HG03045 (cell line): ENCODE data around the gene ITGA2.
"Not testable (repeated sequence)": the region's sequence is repeated elsewhere in the genome, so short reads cannot be mapped to it uniquely, and the experiment has no call there.

Experiments
- ATAC-seq: cut with Tn5 transposase; IDR thresholded peaks from one replicate; pipeline ENCODE4 v1.9.1; 2021; ENCODE audit warnings: mild to moderate bottlenecking, moderate library complexity; ENCODE audit not compliant: unreplicated experiment

The ITGA2 gene

DNA sequence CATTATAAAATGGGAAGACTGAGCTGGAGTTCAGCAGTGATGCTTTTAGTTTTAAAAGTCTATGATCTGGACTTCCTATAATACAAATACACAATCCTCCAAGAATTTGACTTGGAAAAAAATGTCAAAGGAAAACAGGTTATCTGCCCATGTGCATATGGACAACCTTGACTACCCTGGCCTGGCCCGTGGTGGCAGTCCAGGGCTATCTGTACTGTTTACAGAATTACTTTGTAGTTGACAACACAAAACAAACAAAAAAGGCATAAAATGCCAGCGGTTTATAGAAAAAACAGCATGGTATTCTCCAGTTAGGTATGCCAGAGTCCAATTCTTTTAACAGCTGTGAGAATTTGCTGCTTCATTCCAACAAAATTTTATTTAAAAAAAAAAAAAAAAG is 103.1 kb downstream of the ITGA2 start:
- no peak for ATAC-seq

DNA sequence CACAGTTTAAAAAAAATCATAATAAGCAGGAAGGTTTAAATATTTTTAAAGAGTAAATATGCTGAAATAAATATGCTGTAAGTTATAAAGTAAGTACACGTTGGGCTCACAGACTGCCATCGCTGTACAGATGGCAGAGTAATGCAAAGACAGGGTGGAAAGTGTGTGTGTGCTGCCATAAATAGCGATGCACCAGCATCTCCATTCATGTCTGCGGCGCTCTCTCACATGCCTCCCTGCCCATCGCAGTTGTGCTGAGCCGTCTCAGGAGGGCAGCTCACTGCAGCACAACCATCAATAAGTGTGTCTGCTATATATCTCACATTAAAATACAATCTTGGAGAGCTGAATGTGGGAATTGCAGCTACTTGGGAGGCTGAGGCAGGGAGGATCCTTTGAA is 106.1 kb downstream of the ITGA2 start:
- no peak for ATAC-seq

DNA sequence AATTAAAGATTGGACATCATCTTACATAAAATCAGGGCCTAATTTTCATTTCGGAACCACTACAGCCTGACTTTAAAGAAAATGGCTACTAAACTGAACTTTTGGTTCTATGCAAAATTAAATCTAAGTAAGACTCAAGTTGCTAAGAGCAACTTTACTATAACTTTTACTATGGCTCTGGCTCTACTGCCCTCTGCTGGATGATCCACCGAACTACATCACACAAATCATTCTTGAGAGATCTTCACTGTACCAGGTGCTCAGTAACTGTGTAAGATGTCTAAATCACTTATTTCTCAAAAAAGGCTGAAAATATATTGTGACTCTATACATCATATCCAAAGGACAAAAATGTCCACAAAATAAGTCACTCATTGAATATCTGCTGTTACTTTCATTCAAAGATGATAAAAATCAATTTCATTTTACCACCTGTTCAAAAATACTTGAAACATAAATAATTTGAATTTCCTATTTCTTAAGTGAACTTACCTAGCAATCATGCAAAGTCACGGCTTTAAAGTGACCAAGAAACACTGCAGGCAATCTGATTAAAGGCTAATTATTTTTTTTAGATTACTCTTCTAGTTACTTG is 106.9 kb downstream of the ITGA2 start:
- peak; percentile 64 for ATAC-seq

DNA sequence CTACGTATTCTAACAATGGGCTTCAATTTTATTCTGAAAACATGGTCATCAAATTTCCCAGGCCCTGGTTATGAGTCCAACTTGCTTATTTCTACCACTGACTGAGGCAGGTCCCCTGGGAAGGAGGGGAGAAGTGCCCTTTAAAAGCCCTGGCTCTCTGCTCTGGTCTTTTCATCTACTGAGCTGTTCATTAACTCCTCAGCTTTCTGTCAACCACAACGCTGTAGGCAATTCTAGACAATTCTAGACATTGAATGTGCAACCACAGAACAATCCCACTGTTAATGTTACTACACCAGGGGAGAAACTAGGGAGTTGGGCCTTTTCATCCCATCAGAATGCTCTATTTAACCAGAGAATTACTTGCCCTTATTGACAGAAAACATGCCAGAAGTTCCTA is 110.4 kb downstream of the ITGA2 start:
- no peak for ATAC-seq

DNA sequence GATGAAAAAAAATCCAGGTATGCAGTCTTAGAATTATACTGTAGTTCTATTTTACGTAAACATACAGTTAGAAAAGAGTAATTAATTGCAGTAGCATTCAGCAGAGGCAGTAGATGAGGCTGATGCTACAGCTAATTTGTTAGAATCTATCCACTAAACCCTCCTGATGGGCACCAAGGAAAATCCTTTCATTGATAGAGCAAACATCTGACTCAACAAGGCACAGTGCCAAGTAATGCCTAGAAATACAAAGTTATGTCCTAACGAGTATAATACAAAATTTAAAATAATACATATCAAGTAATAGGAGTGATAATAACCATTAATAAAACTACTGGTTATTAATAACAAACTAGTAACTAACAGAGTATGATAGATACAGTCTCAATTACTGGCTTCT is 111.5 kb downstream of the ITGA2 start:
- ATAC-seq = no peak

DNA sequence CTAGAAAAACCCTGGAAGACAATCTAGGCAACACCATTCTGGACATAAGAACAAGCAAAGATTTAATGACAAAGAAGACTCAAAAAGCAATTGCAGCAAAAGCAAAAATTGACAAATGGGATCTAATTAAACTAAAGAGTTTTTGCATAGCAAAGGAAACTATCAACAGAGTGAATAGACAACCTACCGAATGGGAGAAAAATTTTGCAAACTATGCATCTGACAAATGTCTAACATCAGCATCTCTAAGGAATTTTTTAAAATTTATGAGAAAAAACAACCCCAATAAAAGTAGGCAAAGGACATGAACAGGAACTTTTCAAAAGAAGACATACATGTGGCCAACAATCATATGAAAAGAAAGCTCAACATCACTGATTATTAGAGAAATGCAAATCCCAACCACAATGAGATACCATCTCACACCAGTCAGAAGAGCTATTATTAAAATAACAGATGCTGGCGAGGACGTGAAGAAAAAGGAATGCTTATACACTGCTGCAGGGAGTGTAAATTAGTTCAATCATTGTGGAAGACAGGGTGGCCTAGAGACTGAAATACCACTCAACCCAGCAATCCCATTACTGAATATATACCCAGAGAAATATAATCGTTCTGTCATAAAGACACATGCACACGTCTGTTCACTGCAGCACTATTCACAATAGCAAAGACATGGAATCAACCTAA is 116.6 kb downstream of the ITGA2 start:
- ATAC-seq = no peak

DNA sequence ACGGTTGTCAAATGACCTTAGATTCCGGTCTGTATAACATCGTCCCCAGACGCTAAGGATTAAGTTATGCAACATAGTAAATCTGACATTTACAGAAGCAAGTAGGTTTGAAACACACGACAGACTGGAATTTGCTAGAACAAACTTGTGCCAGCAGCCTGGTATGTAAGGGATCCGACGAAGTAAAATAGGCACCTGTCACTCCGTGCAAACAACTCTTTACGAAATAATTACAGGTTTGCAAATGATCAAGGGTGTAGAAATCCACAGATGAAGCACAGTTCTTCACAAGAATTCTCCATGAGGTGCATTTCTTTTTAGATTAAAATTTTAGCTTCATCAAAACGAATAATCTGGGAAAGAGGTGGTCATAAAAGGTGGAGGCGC is 119.9 kb downstream of the ITGA2 start:
- ATAC-seq = peak; percentile 11

DNA sequence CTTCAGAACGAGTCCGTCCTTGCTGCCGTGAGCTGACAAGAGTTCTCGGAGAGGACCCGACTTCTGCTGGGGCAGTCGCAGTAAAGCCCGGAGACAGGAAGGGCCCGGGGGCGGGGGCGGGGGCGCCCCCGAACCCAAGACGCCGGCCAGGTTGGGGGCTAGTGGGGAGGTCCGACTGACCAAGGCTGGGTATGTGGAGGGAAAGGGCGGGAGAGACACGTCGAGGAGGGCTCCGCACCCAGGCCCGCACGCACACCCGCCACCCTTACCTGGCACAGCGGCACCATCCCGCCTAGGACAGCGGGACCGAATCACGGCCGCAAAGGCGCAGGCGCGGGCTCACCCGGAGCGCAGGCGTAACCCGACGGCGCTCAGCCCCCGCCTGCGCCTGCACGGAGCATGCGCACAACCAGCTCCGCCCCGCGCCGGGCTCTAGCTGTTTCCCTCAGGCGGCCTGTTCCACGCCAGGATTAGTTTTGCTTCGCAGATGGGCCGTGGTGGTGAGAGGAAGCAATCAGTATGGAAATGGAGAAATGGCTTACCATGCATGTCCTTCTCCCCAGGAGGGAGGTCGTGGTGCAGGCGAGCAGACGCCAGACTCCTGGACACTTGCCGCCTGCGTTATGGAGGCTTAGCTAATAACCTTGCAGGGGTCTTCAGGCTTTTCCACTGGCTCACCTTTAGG is 120.4 kb downstream of the ITGA2 start, which contains the start of gene MOCS2:
Gene MOCS2, minus strand, starts transcription at position 315 of the 685 bp plus-strand sequence. CDS start 2,583 bp downstream, outside the sequence.
- ATAC-seq = peak; percentile 98

DNA sequence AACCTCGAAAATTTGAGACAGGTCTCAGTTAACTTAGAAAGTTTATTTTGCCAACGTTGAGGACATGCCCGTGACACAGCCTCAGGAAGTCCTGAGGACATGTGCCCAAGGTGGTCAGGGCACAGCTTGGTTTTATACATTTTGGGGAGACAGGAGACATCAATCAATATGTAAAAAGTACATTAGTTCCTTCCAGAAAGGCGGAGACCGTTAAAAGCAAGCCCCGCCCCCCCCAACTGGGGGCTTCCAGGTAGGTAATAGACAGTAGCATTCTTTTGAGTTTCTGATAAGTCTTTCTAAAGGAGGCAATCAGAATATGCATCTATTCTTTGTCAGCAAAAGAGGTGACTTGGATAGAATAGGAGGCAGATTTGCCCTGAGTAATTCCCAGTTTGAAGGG is 121.0 kb downstream of the ITGA2 start:
- ATAC-seq = peak; percentile 8

DNA sequence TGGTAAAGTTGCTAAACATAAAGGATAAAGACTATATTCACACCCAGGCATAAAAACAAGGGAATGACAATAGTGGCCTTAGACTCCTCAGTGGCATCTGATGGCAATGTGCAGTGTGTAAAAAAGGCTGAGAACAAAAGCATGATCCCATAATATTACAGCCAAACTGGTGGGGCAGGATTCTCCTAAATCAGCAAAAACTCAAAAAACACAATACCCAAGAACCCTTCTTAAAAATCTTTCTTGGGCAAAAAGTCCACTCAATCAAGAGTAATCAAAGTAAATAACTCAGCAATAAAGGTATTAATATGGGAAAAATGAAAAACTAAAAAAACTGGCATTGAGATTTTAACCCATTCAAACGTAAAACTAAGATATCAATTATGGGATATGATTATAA is 122.0 kb downstream of the ITGA2 start:
- no peak for ATAC-seq

DNA sequence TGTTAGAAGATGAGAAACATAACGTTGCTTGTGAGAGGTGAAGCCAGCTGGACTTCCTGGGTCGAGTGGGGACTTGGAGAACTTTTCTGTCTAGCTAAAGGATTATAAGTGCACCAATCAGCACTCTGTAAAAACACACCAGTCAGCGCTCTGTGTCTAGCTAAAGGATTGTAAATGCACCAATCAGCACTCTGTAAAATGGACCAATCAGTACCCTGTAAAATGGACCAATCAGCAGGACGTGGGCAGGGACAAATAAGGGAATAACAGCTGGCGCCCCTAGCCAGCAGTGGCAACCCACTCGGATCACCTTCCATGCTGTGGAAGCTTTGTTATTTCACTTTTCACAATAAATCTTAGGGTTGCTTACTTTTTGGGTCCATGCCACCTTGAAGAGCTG is 123.2 kb downstream of the ITGA2 start:
- not testable (repeated sequence) for ATAC-seq

DNA sequence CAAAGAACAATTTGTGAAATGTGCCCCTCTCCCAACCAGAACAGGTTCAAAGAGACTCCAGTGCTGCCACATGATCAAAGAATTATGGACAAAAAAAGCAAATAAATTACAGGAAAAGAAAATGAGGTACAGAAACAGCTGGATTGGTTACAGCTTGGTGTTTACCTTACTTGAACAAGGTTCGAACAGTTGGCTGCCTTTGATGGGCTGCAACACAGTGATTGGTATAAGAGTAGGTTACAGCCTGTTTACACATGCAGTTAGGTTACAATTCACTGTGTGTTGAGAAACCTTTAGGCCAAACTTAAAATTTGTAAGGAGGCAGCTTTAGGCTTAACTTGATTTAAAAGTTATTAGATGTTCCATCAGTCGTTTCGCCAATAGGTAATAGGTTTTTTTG is 123.8 kb downstream of the ITGA2 start:
- ATAC-seq = no peak

DNA sequence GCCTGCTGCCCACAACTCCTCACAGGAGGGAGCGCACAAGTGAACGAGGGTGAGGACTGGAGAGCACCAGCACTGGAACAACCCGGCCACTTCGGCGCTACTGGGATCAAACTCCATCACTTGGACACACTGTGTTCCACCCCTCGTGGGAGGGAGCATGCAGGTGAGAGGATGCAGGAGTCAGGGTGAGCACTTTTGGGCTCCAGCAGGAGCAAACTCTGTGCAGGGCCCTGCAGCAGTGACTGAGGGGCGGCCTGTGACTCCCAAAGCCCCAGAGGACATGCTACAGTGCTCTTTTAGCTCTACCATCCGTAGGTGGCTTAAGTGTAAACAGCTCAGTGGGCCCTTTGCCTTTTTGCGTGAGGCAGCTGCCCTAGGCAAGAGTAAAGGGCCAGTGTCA is 124.8 kb downstream of the ITGA2 start:
- ATAC-seq = no peak

DNA sequence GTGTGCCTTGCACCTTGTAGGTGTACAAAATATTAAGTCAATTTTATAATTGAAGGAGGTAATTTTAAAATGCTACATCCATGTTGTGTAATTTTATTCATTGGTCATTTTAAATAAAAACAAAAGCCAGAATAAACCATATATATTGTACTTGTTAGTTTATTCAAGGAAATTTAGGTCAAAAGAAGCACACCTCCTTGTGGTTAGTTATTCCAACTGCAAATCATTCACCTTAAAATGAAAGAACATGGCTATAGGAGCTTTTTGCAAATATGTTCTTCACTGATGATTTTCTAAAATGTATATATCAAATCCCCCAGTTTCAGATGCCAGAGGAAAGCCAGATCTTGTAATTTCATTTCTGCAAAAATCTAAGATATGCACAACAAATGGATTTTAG is 125.8 kb downstream of the ITGA2 start:
- no peak for ATAC-seq

DNA sequence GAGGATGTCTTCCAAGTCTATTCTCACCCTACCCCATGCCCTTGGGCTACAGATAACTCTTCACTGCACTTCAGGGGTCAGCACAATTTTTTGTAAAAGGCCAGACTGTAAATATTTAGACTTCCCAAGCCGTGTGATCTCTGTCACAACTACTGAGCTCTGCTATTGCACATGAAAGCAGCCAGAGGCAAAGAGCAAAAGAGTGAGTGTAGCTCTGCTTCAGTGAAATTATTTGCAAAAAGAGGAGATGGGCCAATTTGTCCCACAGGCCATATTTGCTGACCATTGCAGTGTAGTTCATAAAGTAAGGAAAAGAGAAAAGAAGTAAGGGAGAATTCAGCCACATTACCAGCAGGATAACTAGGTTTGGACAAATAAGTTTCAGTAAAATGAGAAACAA is 127.4 kb downstream of the ITGA2 start:
- ATAC-seq = no peak

DNA sequence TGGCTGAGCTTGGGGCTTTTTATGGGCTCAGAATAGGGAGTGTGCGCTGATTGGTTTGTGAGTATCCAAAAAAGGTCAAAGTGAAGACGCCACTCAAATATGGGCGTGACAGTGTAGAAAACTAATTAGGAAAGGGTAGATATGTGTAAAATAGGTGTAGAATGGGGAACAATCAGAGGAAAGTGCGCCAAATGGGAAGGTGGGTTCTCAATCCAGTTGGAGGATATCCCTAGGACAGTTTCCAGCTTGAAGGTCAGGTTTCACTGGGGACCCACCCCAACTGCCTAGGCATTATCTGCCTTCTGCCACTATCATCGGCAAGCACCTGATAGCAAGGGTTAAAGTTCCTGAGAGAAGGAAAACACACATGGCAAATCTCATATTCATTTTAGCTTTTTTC is 129.7 kb downstream of the ITGA2 start:
- no peak for ATAC-seq

DNA sequence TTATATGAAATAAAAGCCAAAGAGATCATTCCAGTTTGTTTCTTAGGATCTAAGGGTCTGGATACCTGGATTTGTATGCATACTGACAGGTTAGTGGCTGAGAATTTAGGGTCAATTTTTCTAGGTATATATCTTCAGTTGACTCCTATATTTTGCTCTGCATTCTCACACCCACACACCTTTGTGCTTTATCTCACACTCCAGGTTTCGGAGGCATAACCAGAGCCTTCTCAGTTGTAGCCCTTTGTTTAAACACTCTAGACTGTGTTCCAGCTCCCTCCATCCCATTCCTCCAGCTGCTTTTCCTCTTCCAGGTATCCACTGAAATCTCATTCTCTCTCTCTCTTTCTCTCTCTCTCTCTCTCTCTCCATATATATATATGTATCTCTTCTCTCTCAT is 131.0 kb downstream of the ITGA2 start:
- ATAC-seq = no peak

DNA sequence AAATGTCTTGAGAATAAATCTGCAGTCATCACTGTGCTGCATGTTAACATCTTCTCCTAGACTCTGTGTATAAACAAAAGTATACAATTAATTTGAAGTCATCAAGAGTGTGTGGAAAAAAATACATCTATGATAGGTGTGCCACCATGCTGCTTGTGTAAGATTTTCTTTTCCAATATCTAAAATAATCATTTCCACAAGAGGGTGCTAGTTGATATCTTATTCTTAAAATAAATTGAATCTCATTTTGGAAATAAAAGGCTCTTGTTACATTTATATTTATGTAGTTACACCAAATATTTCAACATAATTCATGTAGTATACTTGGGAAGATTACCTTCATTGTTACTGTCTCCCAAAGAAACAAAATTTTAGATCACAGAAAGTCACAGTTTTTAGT is 134.6 kb downstream of the ITGA2 start:
- ATAC-seq = no peak

DNA sequence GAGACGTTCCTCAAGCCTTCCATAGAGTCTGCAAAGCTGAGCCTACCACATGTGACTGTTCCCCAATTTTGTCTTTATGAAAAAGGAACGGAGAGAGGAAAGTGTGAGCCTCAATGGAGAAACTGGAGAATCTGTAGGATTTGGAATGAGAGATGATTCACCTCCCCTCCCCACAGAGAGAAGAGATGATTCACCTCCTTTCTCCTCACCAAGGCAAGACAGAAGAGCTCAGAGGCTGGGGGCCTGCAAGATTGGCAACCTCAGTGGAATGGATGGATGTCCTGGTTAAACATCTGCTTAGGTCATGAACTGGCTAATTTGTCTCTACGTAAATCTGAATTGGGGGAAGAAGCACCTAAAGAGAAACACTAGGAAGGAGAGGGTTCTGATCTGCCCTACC is 137.4 kb downstream of the ITGA2 start:
- ATAC-seq = no peak

DNA sequence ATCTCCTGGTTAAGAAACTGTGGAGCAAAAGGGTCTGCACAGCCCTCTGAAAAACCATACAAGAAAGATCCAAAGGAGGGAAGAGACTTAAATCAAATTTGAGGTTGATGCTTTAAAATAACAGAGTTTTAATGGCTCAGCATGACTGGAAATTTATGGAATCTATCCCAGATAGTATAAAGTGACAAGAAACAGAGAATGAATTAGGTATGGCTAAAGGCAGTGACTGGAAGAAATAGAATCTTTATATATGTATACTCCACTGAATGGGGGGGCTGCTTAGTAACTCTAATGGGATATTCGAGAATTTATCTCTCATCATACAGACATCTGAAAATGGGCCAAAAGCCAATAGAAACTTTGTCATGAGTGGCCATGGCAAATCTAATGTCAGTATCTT is 138.0 kb downstream of the ITGA2 start:
- ATAC-seq = no peak

DNA sequence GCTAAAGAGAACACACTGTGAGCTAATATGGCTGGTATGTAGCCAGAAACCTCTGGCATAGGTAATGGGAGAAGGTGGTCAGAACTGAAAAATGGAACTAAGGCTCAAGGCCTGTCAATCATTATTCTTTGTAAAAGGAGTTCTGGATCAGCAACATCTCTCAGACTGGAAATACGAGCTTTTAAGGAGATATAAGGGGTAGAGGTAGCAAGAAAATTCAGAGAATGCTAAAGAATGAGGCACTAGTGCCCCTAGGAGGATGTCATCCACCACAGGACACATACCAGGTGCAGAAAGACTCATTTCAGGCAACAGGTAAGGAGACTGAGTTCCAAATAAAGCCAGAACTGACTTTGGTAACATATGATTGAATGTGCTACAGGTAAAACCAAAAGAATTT is 139.3 kb downstream of the ITGA2 start:
- no peak for ATAC-seq

DNA sequence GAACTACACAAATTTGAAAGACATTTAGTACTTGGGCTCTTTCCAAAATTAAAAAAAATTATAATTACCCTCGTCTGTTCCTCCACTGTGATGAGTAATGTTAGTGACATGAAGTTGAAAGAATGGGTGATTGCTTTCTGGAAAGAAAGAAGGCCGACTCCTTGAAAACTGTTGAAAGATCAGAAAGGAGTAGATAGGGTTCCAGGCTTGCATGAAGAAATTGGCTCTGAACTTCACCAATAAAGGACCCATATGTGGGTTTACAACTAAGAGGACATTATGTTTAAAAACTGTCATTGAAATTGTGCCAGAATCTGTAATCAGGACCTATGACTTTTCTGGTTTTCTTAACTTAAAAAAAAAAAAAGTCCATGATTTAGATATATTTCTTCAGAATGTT is 141.1 kb downstream of the ITGA2 start:
- no peak for ATAC-seq
